Amygdala (tissue), 56 donors: Measurements from ENCODE around the gene ACD.
"Not testable (repeated sequence)": the region's sequence is repeated elsewhere in the genome, so short reads cannot be mapped to it uniquely, and the experiment has no call there.

Experiments
- DNase-seq, 56 donors: peaks; one replicate each; lab custom pipeline; 2025; lab: John Stamatoyannopoulos, UW

ACD gene

DNA sequence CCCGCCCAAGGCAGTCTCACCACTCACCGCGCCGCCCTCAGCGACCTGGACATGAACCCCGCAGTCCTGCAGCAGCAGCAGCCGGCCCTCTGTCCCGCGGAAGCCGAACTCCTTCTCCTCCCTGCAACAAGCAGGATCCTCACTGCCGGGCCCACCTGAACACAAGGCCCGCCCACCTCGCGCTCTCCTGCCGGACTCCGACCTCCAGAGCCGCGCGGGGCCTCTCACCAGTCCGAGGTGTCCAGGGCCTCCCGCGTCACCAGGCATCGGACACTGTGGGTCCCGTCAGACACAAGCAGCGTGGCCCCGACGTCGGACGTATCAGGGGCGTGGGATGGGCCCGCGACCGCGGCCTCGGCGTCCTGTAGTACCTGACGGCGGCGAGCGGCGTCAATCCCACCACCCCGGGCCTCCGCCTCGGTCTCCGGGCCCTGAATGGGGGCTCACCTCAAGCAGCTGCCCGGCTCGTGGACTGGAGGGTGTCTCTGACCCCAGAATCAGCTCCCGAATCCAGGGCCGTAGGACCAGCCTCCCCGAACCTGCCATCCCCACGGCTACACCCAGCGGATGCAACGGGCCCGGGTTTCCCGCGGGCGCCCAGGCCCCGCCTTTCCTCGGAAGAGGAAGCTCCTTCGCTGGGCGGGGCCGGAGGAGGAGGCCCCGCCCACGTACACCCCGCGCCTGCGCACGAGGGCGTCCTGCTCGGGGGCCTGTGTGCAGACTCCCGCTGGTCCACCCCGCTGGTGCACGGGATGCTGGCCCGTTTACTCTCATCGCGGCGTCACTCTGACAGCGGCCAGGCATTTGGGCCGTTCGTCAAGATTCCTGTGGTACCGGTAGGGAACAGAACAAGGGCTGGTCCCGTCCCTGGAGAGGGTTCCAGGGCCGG, at the start of gene ACD:
TSS of gene ACD (minus strand) at position 586 of the 889 bp plus-strand sequence. CDS start at position 546, 40 bp downstream.
- DNase-seq, result peak; percentile 51 to 94 (median 82)

DNA sequence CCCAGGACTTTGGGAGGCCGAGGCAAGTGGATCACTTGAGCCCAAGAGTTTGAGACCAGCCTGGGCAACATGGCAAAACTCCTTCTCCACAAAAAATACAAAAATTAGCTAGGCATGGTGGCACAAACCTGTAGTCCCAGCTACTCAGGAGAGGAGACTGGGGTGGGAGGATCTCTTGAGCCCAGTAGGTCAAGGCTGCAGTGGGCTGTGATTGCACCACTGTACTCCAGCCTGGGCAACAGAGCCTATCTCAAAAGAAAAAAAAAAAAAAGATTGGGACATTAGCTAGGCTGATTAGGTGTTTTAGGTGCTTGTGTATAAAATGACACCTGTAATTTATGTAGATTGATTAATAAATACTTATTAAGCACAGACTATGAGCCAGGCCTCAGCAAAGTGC, 49.0 kb upstream of the ACD start:
- no peak for DNase-seq

DNA sequence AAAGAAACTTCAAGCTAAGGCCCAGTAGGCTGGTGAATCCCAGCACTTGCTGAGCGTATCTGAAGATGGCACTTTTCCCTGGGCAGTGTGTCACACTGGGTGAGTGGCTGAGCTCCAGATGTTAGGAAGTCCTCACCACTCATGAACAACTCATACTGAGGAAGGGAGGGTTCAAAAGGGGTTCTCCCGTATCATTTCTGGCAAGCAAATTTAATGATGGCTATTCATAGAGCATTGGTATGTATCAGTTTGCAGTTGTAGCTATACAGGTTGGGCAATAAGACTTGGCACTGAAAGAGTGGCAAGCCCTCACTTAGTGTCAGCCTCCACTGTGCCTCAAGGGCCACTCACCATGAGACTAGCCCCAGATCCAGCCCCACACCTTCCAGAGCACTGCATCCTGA, 48.3 kb upstream of the ACD start:
- no peak for DNase-seq

DNA sequence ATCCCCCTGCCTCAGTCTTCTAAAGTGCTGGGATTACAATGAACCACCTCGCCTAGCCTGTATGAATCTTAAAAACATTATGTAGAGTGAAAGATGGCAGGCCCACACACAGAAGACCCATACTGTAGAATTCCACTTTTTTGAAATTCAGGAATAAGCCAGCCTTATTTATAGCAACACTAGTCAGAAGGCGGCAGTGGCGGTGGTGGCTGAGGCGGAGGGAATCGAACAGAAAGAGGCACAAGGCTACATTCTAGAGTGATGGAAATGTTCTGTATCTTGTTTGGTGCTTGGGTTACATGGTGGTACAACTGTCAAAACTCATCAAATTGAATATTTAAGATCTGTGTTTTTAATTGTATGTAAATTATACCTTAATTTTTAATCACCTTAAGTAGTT, 47.7 kb upstream of the ACD start:
- DNase-seq, result no peak

DNA sequence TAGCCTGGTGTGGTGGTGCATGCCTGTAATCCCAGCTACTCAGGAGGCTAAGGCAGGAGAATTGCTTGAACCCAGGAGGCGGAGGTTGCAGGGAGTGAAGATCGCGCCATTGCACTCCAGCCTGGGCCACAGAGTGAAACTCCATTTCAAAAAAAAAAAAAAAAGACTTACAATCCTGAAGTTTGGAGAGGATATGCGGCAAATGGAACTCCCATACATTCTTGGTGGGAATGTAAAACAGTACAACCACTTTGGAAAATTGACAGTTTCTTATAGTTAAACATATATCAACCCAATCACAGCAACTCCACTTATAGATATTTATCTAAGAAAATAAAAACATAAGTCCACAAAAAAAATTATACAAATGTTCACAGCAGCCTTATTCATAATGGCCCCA, 47.1 kb upstream of the ACD start:
- DNase-seq, result no peak

DNA sequence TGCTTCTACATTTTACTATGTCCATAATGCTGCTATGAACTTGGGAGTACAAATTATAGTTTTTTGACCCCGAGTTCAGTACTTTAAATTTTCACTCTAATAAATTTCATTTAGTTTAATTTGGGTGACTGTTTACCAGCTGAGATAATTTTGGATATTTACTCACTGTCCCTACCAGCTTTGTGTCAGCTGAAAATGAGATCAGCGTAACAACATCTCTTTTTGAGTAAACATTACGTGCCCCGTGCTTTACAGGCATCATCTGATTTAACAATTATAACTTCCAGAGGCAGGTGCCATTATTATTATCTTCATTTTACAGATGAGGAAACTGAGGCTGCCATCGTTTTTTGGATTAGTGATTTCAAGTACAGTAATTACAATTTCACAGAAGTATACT, 44.0 kb upstream of the ACD start:
- no peak for DNase-seq

DNA sequence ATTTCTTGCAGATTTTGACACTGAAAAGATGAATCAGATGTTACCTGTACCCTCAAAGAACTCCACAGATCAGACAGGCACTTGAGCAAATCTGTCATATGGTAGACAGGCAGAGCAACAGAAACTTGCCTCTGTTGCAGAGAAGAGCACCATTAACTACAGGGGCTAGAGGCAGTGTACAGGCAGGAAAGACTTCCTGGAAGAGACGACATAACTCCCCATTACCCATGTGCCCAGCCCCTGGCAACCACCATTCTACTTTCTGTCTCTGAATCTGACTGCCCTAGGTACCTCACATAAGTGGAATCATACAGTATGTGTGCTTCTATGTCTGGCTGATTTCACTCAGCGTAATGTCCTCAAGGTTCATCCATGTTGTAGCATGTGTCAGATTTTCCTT, 43.6 kb upstream of the ACD start:
- DNase-seq, result no peak

DNA sequence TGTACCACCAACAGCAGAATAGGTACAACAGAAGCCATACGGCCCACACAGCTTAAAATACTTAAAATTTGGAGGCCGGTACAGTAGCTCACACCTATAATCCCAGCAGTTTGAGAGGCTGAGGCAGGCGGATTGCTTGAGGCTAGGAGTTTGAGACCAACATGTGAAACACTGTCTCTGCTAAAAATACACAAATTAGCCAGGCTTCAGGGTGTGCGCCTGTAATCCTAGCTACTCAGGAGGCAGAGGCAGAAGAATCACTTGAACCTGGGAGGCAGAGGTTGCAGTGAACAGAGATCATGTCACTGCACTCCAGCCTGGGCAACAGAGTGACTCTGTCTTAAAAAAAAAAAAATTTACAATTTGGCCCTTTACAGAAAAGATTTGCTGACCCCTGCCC, 42.1 kb upstream of the ACD start:
- DNase-seq, result no peak

DNA sequence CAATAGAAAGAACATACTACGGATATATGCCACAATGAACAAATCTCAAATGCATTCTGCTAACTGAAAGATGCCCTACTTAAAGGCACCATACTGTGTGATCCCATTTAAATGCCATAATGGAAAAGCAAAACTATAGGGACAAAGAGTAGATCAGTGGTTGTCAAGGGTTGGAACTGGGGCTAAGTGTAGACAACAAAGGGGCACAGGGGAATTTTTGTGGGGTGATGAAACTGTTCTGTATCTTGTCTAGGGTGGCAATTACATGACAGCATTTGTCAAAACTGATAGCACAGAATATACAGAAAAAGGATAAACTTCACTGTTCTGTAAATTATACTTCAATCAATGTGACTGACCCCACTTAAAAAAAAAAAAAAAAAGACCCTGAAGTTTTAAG, 41.4 kb upstream of the ACD start:
- no peak for DNase-seq

DNA sequence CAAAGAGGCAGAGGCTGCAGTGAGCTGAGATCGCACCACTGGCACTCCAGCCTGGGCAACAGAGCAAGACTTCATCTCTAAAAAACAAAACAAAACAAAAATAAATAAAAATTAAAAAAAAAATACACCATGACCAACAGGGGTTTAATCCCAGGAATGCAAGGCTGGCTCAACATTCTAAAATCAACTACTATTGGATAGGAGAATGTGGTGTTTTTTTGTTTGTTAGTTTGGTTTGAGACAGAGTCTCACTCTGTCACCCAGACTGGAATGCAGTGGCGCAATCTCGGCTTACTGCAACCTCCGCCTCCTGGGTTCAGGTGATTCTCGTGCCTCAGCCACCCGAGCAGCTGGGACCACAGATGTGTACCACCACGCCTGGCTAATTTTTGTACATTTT, 39.2 kb upstream of the ACD start:
- DNase-seq, result no peak

DNA sequence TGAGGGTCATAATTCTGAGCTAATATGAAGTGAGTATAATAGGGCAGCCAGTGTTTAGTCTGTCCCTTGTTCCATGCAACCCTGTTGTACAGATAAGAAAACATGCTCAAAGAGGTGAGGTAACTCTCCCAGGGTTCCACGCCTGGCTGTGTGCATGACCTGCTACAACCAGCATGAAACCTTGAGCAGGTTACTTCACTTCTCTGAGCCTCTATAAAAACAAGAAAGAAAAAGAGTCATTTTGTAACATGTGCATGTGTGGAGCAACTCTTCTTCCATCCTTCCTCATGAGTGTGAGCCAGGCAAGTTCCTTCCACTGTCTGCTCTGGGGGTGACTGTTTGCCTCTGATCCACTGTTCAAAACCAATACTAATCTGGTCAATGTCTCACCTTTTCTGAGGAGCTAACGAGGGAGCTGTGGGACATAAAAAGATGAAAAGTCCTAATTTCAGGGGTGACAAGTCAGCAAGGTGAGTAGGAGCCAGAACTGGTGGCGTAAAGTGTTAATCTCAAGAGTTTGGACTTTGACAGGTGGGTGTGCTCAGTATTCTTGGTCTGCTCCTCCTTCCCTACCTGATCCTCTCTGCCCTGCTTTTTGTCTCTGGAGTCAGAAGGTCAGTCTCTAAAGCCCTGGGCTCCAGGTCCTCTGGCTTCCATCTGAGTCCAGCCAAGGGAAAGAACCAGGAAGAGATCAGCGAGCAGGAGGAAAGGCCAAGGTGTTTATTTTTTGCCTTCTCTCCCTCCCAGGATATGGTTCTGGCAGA, 37.5 kb upstream of the ACD start:
- no peak for DNase-seq

DNA sequence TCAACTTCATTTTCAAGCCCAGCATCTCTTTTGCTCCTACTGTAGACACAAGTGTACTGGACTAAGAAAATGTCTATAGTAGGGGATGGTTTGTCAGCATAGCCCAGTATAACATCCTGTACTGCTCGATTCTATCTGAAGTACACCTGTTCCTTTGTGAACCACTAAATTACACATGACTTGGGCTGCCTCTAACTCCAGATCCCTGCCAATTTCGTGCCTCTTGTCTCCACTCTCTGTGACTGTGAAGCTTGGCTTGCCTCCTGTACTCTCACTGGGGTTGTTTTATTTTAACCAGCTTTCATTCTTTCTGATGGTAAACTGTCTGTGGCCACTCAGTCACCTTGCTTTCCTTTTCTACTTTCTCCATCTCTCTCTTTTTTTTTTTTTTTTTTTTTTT, 34.6 kb upstream of the ACD start:
- no peak for DNase-seq

DNA sequence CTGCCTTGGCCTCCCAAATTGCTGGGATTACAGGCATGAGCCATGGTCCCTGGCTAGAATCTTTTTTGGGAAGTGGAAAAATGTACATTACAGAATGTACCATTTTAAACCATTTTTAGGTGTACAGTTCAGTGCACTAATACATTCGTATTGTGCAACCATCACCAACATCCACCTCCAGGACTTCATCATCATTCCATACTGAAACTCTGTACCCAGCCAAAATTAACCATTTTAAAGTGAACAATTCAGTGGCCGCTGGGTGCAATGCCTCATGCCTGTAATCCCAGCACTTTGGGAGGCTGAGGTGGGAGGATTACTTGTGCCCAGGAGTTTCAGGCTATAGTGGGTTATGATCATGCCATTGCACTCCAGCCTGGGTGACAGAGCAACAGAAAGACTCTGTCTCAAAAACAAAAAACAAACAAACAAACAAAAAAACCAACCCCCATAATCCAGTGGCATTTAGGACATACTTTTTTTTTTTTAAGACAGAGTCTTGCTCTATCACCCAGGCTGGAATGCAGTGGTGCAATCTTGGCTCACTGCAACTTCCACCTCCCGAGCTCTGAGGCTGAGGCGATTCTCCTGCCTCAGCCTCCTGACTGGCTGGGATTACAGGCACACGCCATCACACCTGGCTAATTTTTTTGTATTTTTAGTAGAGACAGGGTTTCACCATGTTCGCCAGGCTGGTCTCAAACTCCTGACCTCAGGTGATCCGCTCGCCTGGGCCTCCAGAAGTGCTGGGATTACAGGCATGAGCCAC, 33.6 kb upstream of the ACD start:
- DNase-seq, result not testable (repeated sequence)

DNA sequence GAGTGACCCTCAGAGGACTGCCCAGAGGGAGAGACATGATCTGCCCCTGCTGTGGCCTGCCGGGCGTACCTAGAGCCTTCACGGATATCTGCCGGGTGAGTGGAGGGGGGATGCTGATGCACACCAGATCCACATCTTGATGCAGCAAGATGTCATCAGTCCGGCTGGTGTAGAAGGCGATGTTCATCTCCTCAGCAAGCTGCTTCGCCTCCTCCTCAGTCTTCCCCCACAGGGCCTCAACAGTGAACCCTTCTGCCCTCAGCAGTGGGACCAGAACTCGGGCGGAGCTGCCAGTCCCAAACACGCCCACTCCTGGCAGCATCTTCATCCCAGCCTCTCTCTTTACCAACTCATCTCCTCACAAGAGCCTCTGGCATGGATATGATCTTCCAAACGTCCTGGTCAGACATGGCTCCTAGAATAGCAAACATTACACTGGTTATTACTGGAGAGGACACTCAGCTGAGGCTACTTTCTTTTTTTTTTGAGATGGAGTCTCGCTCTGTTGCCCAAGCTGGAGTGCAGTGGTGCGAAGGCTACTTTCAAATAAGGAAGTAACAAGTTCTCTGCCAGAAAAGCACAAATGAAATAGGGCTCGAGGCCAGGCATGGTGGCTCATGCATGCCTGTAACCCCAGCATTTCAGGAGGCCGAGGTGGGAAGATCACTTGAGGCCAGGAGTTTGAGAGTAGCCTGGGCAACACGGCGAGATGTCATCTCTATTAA, 25.5 kb upstream of the ACD start:
- no peak for DNase-seq

DNA sequence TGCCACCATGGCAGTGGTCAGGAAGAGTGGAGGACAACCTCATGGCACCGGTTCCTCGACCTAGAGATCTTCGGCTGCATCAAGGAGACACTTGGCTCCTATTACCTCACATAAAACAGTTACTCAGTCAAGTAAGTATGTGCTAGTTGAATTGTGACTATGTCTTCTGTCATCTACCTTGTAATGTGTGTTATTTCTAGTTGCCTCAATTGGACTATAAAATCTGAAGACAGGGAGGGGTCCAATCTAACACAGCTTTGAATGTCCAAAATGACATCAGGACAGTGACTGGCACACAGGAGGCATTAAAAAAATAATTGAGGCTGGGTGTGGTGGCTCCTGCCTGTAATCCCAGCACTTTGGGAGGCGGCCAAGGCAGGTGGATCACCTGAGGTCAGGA, 23.7 kb upstream of the ACD start:
- no peak for DNase-seq

DNA sequence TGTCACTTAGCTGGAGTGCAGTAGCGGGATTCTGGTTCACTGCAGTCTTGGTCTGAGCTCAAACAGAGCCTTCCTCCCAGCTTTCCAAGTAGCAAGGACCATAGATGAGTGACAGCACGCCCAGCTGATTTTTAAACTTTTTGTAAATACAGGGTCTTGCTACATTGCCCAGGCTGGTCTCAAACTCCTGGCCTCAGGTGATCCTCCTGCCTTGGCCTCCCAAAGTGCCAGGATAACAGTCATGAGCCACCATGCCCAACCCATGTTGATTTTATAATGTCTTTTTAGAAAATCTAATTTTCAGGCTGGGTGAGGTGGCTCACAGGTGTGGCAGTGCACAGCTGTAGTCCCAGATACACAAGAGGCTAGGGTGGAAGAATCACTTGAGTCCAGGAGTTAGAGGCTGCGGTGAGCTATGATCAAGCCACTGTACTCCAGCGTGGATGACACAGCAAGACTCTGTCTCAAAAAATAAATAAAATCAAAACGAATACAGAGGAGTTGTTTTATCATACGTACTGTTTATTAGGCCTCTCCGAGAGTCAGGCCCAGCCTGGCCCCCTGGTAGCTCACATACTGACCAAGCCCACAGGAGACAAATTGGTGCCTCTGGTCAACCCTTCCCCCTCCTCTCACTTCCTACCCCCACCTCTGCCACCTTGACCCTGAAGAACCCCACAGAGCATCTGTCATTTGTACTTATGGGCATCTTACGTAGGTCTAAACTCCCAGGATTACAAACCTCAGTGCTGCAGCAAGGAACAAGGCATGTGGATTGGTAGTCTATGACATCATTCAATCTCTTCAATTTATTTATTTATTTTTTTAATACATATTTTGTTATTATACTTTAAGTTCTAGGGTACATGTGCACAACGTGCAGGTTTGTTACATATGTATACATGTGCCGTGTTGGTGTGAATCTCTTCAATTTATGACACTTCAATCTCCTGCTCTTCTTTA, 20.2 kb upstream of the ACD start:
- DNase-seq, result no peak

DNA sequence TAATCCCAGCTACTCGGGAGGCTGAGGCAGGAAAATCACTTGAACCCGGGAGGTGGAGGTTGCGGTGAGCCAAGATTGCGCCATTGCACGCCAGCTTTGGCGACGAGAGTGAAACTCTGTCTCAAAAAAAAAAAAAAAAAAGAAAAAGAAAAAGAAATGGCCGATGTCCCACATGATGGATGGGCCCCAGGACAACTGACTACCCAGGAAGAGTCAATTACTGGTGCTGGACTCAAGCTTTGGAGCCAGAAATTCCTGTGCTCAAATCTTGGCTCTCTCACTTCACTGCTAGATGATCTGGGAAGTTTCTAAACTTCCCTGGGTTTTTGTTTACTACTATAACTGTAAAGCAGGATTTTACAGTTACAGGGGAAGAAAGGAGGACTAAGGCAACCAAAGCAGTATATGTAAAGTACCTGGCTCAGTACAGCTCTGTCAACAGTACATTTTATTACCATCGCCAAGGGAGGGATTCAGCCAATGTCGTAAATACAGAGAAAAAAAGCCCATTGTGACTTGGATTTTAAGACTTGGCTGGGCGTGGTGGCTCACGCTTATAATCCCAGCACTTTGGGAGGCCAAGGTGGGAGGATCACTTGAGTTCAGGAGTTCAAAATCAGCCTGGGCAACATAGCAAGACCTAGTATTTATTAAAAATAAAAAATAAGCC, 18.4 kb upstream of the ACD start:
- no peak for DNase-seq

DNA sequence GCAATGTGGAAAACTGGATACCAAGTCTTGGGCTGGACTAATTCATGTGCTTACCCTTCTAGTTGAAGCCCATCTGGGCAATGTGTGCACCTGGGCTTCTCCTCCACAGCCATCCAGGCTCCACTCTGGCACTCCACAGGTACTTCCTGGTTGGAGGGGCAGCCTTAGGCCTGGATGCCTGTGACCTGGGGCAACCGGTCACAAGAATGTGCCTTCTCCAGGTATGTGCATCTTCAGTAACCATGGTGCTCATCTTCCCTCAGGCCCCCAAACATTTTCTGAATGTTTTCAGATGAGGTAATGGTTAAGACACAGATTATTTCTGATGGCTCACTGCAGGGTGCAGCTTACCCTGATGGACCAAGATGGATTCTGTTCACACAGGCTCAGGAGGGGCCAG, 17.7 kb upstream of the ACD start:
- DNase-seq, result no peak

DNA sequence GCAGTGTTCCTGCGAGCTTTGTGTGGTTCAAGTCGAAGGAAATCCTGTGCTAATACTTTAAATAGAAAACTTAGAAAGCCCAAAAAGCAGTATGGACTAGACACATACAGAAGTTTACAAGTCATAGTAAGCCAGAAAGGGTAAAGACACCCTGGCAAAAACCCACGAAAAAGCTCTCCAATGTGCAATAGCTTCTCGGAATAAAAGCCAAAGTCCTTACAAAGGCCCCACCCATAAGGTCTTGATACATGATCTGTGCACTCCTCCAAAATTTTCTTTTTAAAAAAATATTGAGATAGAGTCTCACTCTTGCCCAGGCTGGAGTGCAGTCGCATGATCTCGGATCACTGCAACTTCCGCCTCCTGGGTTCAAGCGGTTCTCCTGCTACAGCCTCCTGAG, 16.9 kb upstream of the ACD start:
- DNase-seq, result no peak
